Lower leg skin (tissue), 4 donors: ENCODE data around the gene BMP10. TPM values are rescaled to one million over a fixed set of nuclear protein-coding genes. Genes with fewer than 3 reads are reported as not detected.

Experiments used
- DNase-seq, 2 donors: peaks; one replicate each; pipeline ENCODE4 v3.0.0-alpha.2; 2019; ENCODE audit warnings: low spot score in 2 of 2
- H3K4me3 ChIP-seq: fragments of 200-600 bp; sonication (generic); 2 replicates; pipeline ENCODE4 v1.5.1; 2017; ENCODE audit warnings: mild to moderate bottlenecking, low read depth; ENCODE audit not compliant: poor library complexity, severe bottlenecking
- CTCF ChIP-seq, 3 donors: fragments of 450-650 bp; IDR thresholded peaks; one replicate each; pipeline ENCODE4 v1.5.1; 2016; ENCODE audit warnings: antibody characterized with exemption in 3 of 3, mild to moderate bottlenecking in 3 of 3, moderate library complexity in 2 of 3
- POLR2A ChIP-seq, 2 donors: fragments of 450-650 bp; IDR thresholded peaks; one replicate each; pipeline ENCODE4 v1.6.1; 2016 to 2017; ENCODE audit warnings: antibody characterized with exemption in 2 of 2, mild to moderate bottlenecking in 1 of 2, moderate library complexity in 1 of 2
- WGBS, 2 donors: methylation state at CpG; one replicate each; pipeline ENCODE4 v1.1.5; 2018; 5-methylcytosine and 5-hydroxymethylcytosine counted together
- intact Hi-C: fragments of 100-400 bp; cut with DNase I; formaldehyde crosslinking; loops from one replicate; pipeline ENCODE4 v1.15.0; 2023; ENCODE audit warnings: low total_unique reads
- total RNA-seq, 4 donors: library from RNA; depleted of rRNA; stranded (reverse); fragments of >200 nt; gene quantifications; one replicate each; pipeline ENCODE4 v1.1.0, GENCODE V29; 2016

BMP10 gene
- total RNA-seq, 4 donors from 2014 or later, result 0.19 TPM; not detected in 3

GRCh38 chr2:68915393-68915792 is 44.2 kb upstream of the BMP10 start:
- DNase-seq, result no peak
- 84 to 97% methylated on average over 4 of the region's 4 CpGs for WGBS, 2 donors
- TF ChIP-seq CTCF (IDR thresholded peaks at IDR 0.05) (no peak), POLR2A (IDR thresholded peaks at IDR 0.05) (no peak)
- intact Hi-C loops, result loop anchor here (10.0 kb wide), 1 partner anchor 81 kb away; no protein-coding TSS in a partner anchor
- no peak overlapping the region for H3K4me3 ChIP-seq

- no peak for TF ChIP-seq CTCF (IDR thresholded peaks at IDR 0.05)
- no peak for TF ChIP-seq POLR2A (IDR thresholded peaks at IDR 0.05)
- intact Hi-C loops, result loop anchor here (10.0 kb wide), 1 partner anchor 79 kb away; no protein-coding TSS in a partner anchor
- no peak overlapping the region for H3K4me3 ChIP-seq
- 90 to 93% methylated on average over 3 of the region's 3 CpGs for WGBS, 2 donors
- no peak for DNase-seq
Observed at GRCh38 chr2:68913359-68913758, 42.2 kb upstream of the BMP10 start.

- H3K4me3 ChIP-seq, result no peak overlapping the region
- TF ChIP-seq CTCF (IDR thresholded peaks at IDR 0.05) (no peak), POLR2A (IDR thresholded peaks at IDR 0.05) (no peak)
- intact Hi-C loops, result loop anchor here (10.0 kb wide), 1 partner anchor 78 kb away; no protein-coding TSS in a partner anchor
- no peak for DNase-seq
- WGBS, 2 donors, result 32 to 37% methylated on average over 2 of the region's 2 CpGs
Observed at GRCh38 chr2:68912732-68913131, 41.5 kb upstream of the BMP10 start.

GRCh38 chr2:68912111-68912510 is 40.9 kb upstream of the BMP10 start:
- TF ChIP-seq POLR2A (IDR thresholded peaks at IDR 0.05) (no peak), CTCF (IDR thresholded peaks at IDR 0.05) (no peak)
- intact Hi-C loops, result loop anchor here (10.0 kb wide), 1 partner anchor 77 kb away; no protein-coding TSS in a partner anchor
- 95 to 96% methylated on average over 3 of the region's 3 CpGs for WGBS, 2 donors
- no peak overlapping the region for H3K4me3 ChIP-seq
- DNase-seq, result no peak

GRCh38 chr2:68911709-68912108 is 40.5 kb upstream of the BMP10 start:
- TF ChIP-seq CTCF (IDR thresholded peaks at IDR 0.05), result no peak
- TF ChIP-seq POLR2A (IDR thresholded peaks at IDR 0.05), result no peak
- intact Hi-C loops, result loop anchor here (10.0 kb wide), 1 partner anchor 77 kb away; no protein-coding TSS in a partner anchor
- WGBS, 2 donors, result 90 to 100% methylated on average over 1 of the region's 1 CpG
- no peak overlapping the region for H3K4me3 ChIP-seq
- DNase-seq, result no peak

GRCh38 chr2:68911246-68911645 is 40.0 kb upstream of the BMP10 start:
- intact Hi-C loops, result loop anchor here (10.0 kb wide), 1 partner anchor 76 kb away; no protein-coding TSS in a partner anchor
- TF ChIP-seq CTCF (IDR thresholded peaks at IDR 0.05), result no peak
- 40 to 69% methylated on average over 4 of the region's 4 CpGs for WGBS, 2 donors
- no peak overlapping the region for H3K4me3 ChIP-seq
- no peak for DNase-seq
